HTR-8/SVneo (cell line): Measurements from ENCODE around the gene TCOF1.

Experiments used
- DNase-seq: peaks from one replicate; pipeline ENCODE4 v3.0.0; 2011; ENCODE audit warnings: low spot score, mixed read lengths; ENCODE audit not compliant: insufficient read length
- FAIRE-seq: peaks from 2 replicates; lab custom pipeline; 2011; peaks lifted over from hg19 to GRCh38; lab: Jason Lieb, UNC

Gene TCOF1

GRCh38 chr5:150346592-150346991 lies 10.9 kb upstream of the TCOF1 start:
- FAIRE-seq (no peak), DNase-seq (no peak)

GRCh38 chr5:150347003-150347402 lies 10.5 kb upstream of the TCOF1 start:
- FAIRE-seq (no peak), DNase-seq (no peak)

GRCh38 chr5:150347451-150347850 lies 10.0 kb upstream of the TCOF1 start:
- FAIRE-seq: no peak
- no peak for DNase-seq

- FAIRE-seq: no peak
- no peak for DNase-seq
Measured at GRCh38 chr5:150349681-150350275, 7.7 kb upstream of the TCOF1 start.

GRCh38 chr5:150350524-150351344 lies 6.8 kb upstream of the TCOF1 start:
- FAIRE-seq: peak; percentile 68

GRCh38 chr5:150352244-150353031 lies 5.1 kb upstream of the TCOF1 start:
- DNase-seq (no peak), FAIRE-seq (no peak)

More at GRCh38 chr5:150350524-150351344, 6.8 kb upstream of the TCOF1 start:
- DNase-seq: peak; percentile 79

DNA sequence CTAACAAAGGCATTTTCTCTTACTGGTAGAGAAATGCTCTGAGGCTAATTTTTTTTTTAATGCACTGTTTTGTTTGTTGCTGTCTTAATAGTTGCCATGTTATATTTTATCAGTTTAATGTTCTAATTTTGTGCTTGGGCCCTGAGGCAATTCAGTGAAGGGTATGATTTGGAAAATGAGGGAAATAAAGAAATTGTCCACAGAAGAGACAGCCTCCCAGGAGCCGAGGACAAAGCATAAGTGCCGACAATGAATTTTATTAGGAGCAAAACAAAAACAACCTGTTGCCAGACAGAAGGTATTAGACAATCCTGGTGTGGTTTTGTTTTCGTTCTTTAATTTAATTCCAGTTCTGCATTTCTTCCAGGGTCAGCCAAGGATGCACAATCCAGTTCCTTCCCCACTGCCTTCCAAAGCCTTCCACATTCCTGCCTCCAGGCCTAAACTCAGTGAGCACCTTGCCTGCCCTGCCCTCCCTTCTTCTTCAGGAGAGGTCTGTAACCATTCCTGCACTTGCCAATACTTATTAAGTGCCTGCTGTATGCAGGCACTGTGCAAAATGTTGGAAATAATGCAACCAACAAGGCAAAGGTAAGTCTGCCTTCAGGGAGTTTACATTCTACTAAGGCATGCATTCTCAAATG lies 4.3 kb upstream of the TCOF1 start:
- DNase-seq (no peak), FAIRE-seq (no peak)

GRCh38 chr5:150355791-150356190 lies 1.7 kb upstream of the TCOF1 start:
- FAIRE-seq: no peak

GRCh38 chr5:150356575-150357294 lies 762 bp upstream of the TCOF1 start:
- FAIRE-seq (no peak), DNase-seq (no peak)

More at GRCh38 chr5:150355791-150356190, 1.7 kb upstream of the TCOF1 start:
- no peak for DNase-seq

GRCh38 chr5:150358261-150359095 lies 981 bp downstream of the TCOF1 start:
- no peak for FAIRE-seq
- no peak for DNase-seq

DNA sequence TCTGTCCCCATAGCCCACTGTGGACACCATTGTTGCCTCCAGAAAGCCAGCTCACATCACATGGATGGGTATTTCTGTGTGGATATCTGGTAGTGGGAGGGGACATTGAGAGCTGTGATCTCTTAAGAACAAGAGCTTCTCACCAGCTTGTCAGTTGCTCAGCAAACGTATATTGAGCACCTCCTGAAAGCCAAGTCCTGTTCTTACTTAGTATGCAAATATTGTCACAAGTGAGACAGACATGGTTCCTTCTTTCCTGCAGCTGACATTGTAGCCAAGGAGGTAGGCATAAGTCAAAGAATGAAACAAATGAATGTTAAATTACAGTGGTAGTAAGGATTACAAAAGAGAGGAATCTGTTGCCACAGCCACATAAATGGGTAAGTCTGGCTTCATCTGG lies 3.8 kb downstream of the TCOF1 start:
- DNase-seq: no peak
- FAIRE-seq: no peak

- DNase-seq: no peak
- FAIRE-seq: no peak
Measured at GRCh38 chr5:150363185-150363584, 5.7 kb downstream of the TCOF1 start.

- FAIRE-seq (no peak), DNase-seq (no peak)
Measured at GRCh38 chr5:150364004-150364403, 6.5 kb downstream of the TCOF1 start.

DNA sequence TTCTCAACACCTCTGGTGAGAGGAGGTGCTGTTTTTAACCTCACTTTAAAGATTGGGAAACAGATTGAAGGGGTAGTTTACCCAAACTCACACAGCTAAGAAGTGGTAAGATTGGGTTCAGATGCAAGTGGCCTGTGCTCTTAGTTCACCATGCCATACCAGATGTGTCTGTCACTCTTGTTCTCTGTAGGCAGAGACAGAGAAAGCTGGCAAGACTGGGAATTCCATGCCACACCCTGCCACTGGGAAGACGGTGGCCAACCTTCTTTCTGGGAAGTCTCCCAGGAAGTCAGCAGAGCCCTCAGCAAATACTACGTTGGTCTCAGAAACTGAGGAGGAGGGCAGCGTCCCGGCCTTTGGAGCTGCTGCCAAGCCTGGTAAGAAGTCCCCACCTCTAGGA lies 11.0 kb downstream of the TCOF1 start:
- DNase-seq (no peak), FAIRE-seq (no peak)

GRCh38 chr5:150372639-150373038 lies 15.1 kb downstream of the TCOF1 start:
- FAIRE-seq (no peak), DNase-seq (no peak)

- DNase-seq (no peak), FAIRE-seq (no peak)
Measured at GRCh38 chr5:150374651-150375050, 17.2 kb downstream of the TCOF1 start.

- FAIRE-seq (no peak), DNase-seq (no peak)
Measured at GRCh38 chr5:150376799-150377771, 19.6 kb downstream of the TCOF1 start.
